Tibial nerve (tissue), 3 donors: Measurements from ENCODE around the gene GLE1.
"Not testable (repeated sequence)": the region's sequence is repeated elsewhere in the genome, so short reads cannot be mapped to it uniquely, and the experiment has no call there.

Source experiments
- EP300 ChIP-seq, 2 donors: sonication (generic); formaldehyde crosslinking; IDR thresholded peaks; one replicate each; pipeline ENCODE4 v1.6.1; 2017; ENCODE audit warnings: antibody characterized with exemption in 2 of 2, mild to moderate bottlenecking in 1 of 2
- POLR2A ChIP-seq, 2 donors: fragments of 450-650 bp; IDR thresholded peaks; one replicate each; pipeline ENCODE4 v1.6.1; 2017; ENCODE audit warnings: antibody characterized with exemption in 2 of 2, mild to moderate bottlenecking in 2 of 2, moderate library complexity in 2 of 2

- TF ChIP-seq EP300, POLR2A (IDR thresholded peaks at IDR 0.05): not testable (repeated sequence)
Observed at GRCh38 chr9:128586934-128587333, 82.4 kb downstream of the GLE1 start.
